ENCODE measurements around the gene STK38L.

Gene STK38L

GRCh38 chr12:27243804-27244688 is at the start of gene STK38L:
Gene STK38L, plus strand, starts transcription at chr12:27244286. Its CDS starts 53,435 bp downstream, at chr12:27297721.
- peak; percentile 96 for DNase-seq

- DNase-seq, result no peak
These were observed 49.4 kb upstream of the STK38L start for GRCh38 chr12:27194644-27195043.

- no peak for DNase-seq
These were observed 46.0 kb upstream of the STK38L start for GRCh38 chr12:27198036-27198435.

- DNase-seq, result no peak
These were observed 44.3 kb upstream of the STK38L start for GRCh38 chr12:27199638-27200300.

- no peak for DNase-seq
These were observed 42.9 kb upstream of the STK38L start for GRCh38 chr12:27201169-27201568.

GRCh38 chr12:27206801-27207502 is 37.1 kb upstream of the STK38L start:
- DNase-seq, result no peak

- peak; percentile 21 for DNase-seq
These were observed 36.3 kb upstream of the STK38L start for GRCh38 chr12:27207615-27208413.

GRCh38 chr12:27208414-27208750 is 35.7 kb upstream of the STK38L start:
- no peak for DNase-seq

- no peak for DNase-seq
These were observed 34.7 kb upstream of the STK38L start for GRCh38 chr12:27209257-27209910.

- no peak for DNase-seq
These were observed 33.9 kb upstream of the STK38L start for GRCh38 chr12:27210187-27210586.

GRCh38 chr12:27212861-27213260 is 31.2 kb upstream of the STK38L start:
- DNase-seq, result no peak

GRCh38 chr12:27213304-27213703 is 30.8 kb upstream of the STK38L start:
- DNase-seq, result no peak

- no peak for DNase-seq
These were observed 30.0 kb upstream of the STK38L start for GRCh38 chr12:27213830-27214787.

- no peak for DNase-seq
These were observed 26.5 kb upstream of the STK38L start for GRCh38 chr12:27217590-27217989.

GRCh38 chr12:27219693-27220054 is 24.4 kb upstream of the STK38L start:
- peak; percentile 42 for DNase-seq

- no peak for DNase-seq
These were observed 23.8 kb upstream of the STK38L start for GRCh38 chr12:27220055-27220987.

GRCh38 chr12:27220988-27221345 is 23.1 kb upstream of the STK38L start:
- DNase-seq, result no peak

- DNase-seq, result no peak
These were observed 22.3 kb upstream of the STK38L start for GRCh38 chr12:27221625-27222387.

GRCh38 chr12:27226407-27226929 is 17.6 kb upstream of the STK38L start:
- DNase-seq, result peak; percentile 90
